ENCODE data around the gene POU2F1. TPM values are rescaled to one million over a fixed set of nuclear protein-coding genes. Genes with fewer than 3 reads are reported as not detected.

Gene POU2F1
- total RNA-seq, 1 donor from 2014 or later = 18.0 TPM

- intact Hi-C loops (cut with micrococcal nuclease) = no loop called here
Observed at GRCh38 chr1:167438171-167439138, 217.8 kb downstream of the POU2F1 start.

DNA sequence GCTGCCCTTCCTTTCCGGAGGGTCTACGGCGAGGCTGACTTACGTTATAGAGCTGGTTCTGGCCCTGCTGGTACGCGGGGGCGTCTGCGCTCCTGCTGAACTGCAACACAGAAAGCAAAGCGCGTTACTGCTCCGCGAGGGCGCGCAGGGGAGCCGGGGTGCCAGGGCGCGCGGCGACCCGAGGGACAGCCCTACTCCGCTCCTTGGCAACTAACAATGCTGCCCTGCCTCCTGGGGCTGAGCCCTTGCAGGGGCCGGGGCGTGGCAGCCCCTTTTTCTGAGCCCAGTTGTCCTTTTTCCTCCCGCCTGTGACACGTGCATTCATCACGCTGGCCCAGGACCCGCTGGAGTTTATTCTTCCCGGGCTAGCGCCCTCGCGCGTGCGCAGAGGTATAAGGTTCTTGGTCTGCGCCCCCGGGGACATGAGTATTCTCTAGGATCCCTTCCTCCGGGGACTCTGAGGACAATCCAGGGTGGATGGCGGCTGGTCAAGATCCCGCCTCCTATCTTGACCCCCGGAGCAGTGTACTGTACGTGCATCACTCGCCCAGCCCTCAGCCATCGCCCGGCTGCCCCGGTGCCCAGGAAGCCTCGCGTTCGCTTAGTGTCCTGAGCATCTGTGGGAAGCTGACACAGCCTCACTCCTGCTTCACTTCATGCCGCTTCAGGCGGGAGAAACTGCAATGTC, 218.8 kb downstream of the POU2F1 start:
- intact Hi-C loops (cut with micrococcal nuclease) = no loop called here

DNA sequence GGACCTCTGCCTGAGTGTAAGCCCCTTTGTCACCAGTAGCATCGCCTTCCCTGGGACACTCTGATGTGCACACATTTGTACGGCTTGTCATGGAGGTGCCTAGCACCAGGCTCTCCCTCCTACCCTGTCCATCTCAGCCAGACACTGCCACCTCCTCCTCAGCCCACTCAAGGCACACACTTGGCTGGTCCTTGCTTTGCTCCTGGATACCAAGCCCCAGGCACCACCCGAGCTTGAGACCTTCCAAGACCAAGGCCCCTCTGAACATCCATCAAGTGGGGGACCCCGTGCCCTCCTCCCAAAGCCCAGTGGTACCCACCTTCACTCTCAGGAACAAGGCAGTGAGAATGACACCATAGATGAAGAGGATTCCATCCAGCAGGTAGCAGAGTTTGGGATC, 219.7 kb downstream of the POU2F1 start:
- intact Hi-C loops (cut with micrococcal nuclease) = loop anchor here (5.0 to 10.0 kb wide), 2 partner anchors 318 to 566 kb away; partner anchors contain the start of gene TADA1

GRCh38 chr1:167440776-167441175, 220.1 kb downstream of the POU2F1 start:
- intact Hi-C loops (cut with micrococcal nuclease) = loop anchor here (5.0 to 10.0 kb wide), 2 partner anchors 318 to 566 kb away; partner anchors contain the start of gene TADA1

- intact Hi-C loops (cut with micrococcal nuclease) = loop anchor here (5.0 to 10.0 kb wide), 2 partner anchors 319 to 566 kb away; partner anchors contain the start of gene TADA1
Observed at GRCh38 chr1:167441222-167441621, 220.5 kb downstream of the POU2F1 start.

DNA sequence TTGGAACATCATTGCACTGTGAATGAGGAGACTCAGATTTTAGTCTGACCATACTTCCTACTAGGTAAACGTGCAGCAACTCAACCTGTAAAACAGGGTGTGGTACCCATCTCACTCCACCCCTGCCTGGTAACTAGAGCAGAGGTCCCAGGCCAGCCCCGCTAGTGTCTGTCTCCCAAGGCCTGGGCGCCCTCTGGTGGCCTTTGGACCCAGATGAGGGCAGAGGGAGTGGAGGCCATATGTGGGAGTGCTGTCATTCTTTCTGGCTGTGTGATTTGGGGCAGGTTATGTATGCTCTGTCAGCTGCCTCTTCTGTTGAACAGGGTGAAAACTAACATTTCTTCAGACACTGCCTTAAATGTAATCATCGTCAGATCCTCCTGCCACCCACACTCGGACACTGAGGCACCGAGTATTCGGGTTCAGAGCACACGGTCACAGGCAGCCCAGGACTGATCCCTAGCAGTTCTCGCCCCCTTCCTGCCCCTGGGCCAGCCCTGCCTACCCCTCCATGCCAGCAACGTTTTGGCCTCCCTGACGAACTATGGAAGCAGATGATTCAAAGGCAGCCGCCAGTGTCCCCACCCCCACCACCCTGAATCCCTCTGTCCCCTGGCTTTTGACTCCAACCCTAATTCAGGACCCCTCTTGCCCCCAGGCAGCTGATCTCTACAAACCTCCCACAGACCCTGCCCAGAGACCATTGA, 221.6 kb downstream of the POU2F1 start:
- intact Hi-C loops (cut with micrococcal nuclease) = loop anchor here (1.0 to 10.0 kb wide), 8 partner anchors 41 to 567 kb away; partner anchors contain the start of genes CD247 and TADA1

GRCh38 chr1:167442854-167443565, 222.3 kb downstream of the POU2F1 start:
- intact Hi-C loops (cut with micrococcal nuclease) = loop anchor here (1.0 to 10.0 kb wide), 8 partner anchors 42 to 568 kb away; partner anchors contain the start of genes CD247 and TADA1

GRCh38 chr1:167443757-167444156, 223.1 kb downstream of the POU2F1 start:
- intact Hi-C loops (cut with micrococcal nuclease) = loop anchor here (2.0 to 10.0 kb wide), 4 partner anchors 49 to 569 kb away; partner anchors contain the start of genes CD247 and TADA1

- intact Hi-C loops (cut with micrococcal nuclease) = loop anchor here (5.0 to 10.0 kb wide), 2 partner anchors 225 to 572 kb away; partner anchors contain the start of genes POU2F1 and TADA1
Observed at GRCh38 chr1:167446966-167447365, 226.3 kb downstream of the POU2F1 start.

GRCh38 chr1:167447521-167448136, 226.9 kb downstream of the POU2F1 start:
- intact Hi-C loops (cut with micrococcal nuclease) = loop anchor here (5.0 to 10.0 kb wide), 2 partner anchors 225 to 573 kb away; partner anchors contain the start of genes POU2F1 and TADA1

GRCh38 chr1:167450843-167451242, 230.2 kb downstream of the POU2F1 start:
- intact Hi-C loops (cut with micrococcal nuclease) = loop anchor here (10.0 kb wide), 2 partner anchors 184 to 264 kb away; partner anchors contain the start of gene RCSD1

DNA sequence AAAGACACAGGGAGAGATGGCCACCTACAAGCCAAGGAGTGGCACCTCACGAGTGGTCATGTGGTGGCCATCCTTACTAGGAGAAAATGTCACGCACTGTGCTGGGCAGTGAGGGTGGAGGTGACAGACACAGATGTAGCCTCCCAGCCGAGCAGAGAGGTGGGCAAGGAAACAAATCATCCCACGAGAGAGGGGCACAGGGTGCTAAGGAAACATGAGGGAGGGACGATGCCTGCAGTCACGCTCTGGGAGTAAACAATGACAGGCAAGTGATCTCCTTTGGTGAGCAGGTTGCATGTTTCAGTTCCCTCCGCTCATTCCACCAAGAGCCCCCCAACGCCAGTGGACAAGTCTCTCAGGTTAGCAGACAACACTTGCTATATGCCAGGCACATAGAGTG, 231.8 kb downstream of the POU2F1 start:
- intact Hi-C loops (cut with micrococcal nuclease) = loop anchor here (10.0 kb wide), 2 partner anchors 182 to 262 kb away; partner anchors contain the start of gene RCSD1

- intact Hi-C loops (cut with micrococcal nuclease) = loop anchor here (10.0 kb wide), 2 partner anchors 182 to 262 kb away; partner anchors contain the start of gene RCSD1
Observed at GRCh38 chr1:167453123-167453522, 232.4 kb downstream of the POU2F1 start.

- intact Hi-C loops (cut with micrococcal nuclease) = loop anchor here (2.0 to 10.0 kb wide), 3 partner anchors 18 to 260 kb away; partner anchors contain the start of gene RCSD1
Observed at GRCh38 chr1:167454304-167454893, 233.7 kb downstream of the POU2F1 start.

GRCh38 chr1:167454894-167455785, 234.5 kb downstream of the POU2F1 start:
- intact Hi-C loops (cut with micrococcal nuclease) = loop anchor here (1.0 to 10.0 kb wide), 5 partner anchors 18 to 482 kb away; partner anchors contain the start of genes CD247, DCAF6, MPC2 and RCSD1

GRCh38 chr1:167455786-167456446, 235.2 kb downstream of the POU2F1 start:
- intact Hi-C loops (cut with micrococcal nuclease) = loop anchor here (1.0 to 10.0 kb wide), 6 partner anchors 17 to 481 kb away; partner anchors contain the start of genes CD247, DCAF6, MPC2 and RCSD1

DNA sequence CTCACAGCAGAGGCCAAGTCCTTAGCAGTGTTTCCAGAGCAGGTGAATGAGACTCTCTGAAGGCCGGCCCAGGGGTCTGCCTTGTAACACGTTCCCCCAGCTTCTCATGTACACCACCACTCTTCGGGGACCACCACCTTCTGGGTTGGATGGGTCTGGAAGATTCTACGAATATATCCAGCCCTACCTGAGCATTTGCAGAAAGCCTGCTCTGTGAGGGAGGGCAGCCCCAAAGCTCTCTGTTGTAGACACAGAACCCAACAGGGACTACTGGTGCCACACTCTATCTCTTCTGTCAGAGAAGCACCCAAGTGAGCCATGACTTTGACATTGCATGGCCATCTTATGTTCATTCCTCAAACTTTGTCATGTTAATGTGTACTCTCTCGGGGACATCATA, 235.8 kb downstream of the POU2F1 start:
- intact Hi-C loops (cut with micrococcal nuclease) = loop anchor here (2.0 to 10.0 kb wide), 4 partner anchors 26 to 481 kb away; partner anchors contain the start of genes DCAF6, MPC2 and RCSD1
